PC-3 (cell line): ENCODE data around the gene ARMH4. TPM values are rescaled to one million over a fixed set of nuclear protein-coding genes. Genes with fewer than 3 reads are reported as not detected.
A peak's percentile ranks its signal among the peaks of the same experiment; 100 is the strongest.

ENCODE experiments used
- ATAC-seq: fragments of 200-7000 bp; cut with Tn5 transposase; 2 replicates; pipeline ENCODE4 v1.9.1; 2020; ENCODE audit warnings: mild to moderate bottlenecking, moderate library complexity
- BruUV-seq: library from RNA; stranded (reverse); fragments of 400-500 nt; replicated peaks from 2 replicates; lab custom pipeline; 2021; lab: Mats Ljungman, UMichigan
- CTCF ChIA-PET: fragments of 300-600 bp; sonication (Branson Sonifier 250); formaldehyde crosslinking; loops from one replicate; lab custom pipeline; 2022; ENCODE audit warnings: antibody characterized with exemption; lab: Charles Lee
- POLR2A ChIA-PET: fragments of 300-600 bp; sonication (Branson Sonifier 250); formaldehyde crosslinking; loops from one replicate; lab custom pipeline; 2022; ENCODE audit warnings: antibody characterized with exemption; ENCODE audit not compliant: unreplicated experiment; lab: Charles Lee
- DNase-seq: peaks from one replicate; pipeline ENCODE4 v3.0.0-alpha.2; 2015
- H2AFZ ChIP-seq: fragments of 300-600 bp; sonication (generic); 2 replicates; pipeline ENCODE4 v1.6.0; 2016; ENCODE audit warnings: antibody characterized with exemption, low read length
- H3F3A ChIP-seq: fragments of 300-600 bp; sonication (generic); one replicate; pipeline ENCODE4 v1.6.0; 2017; ENCODE audit warnings: antibody characterized with exemption, low read length, control low read depth, mild to moderate bottlenecking; ENCODE audit not compliant: unreplicated experiment
- H3K27ac ChIP-seq: fragments of 300-600 bp; sonication (generic); 2 replicates; pipeline ENCODE4 v1.5.1; 2016; ENCODE audit warnings: mild to moderate bottlenecking, low read length
- H3K27me3 ChIP-seq: fragments of 300-600 bp; sonication (generic); 2 replicates; pipeline ENCODE4 v1.6.1; 2016; ENCODE audit warnings: low read length, mixed read lengths
- H3K36me3 ChIP-seq: fragments of 300-600 bp; sonication (generic); 2 replicates; pipeline ENCODE4 v1.6.1; 2016; ENCODE audit warnings: low read depth, mixed run types, low read length, mixed read lengths
- H3K4me1 ChIP-seq: fragments of 300-600 bp; sonication (generic); 2 replicates; pipeline ENCODE4 v1.5.1; 2016; ENCODE audit warnings: low read length; ENCODE audit not compliant: insufficient read depth
- H3K4me2 ChIP-seq: fragments of 300-600 bp; sonication (generic); 2 replicates; pipeline ENCODE4 v1.6.0; 2016; ENCODE audit warnings: low read length
- H3K4me3 ChIP-seq: fragments of 300-600 bp; sonication (generic); 2 replicates; pipeline ENCODE4 v1.5.1; 2016; ENCODE audit warnings: mild to moderate bottlenecking, low read length, mixed read lengths
- H3K79me2 ChIP-seq: fragments of 300-600 bp; sonication (generic); 2 replicates; pipeline ENCODE4 v1.6.1; 2017; ENCODE audit warnings: low read length, mixed read lengths
- H3K9ac ChIP-seq: fragments of 300-600 bp; sonication (generic); 2 replicates; pipeline ENCODE4 v1.6.0; 2016; ENCODE audit warnings: mild to moderate bottlenecking, low read length
- H3K9me2 ChIP-seq: fragments of 300-600 bp; sonication (generic); replicated peaks from 2 replicates; pipeline ENCODE4 v1.6.1; 2016; ENCODE audit warnings: mixed run types, low read length, mixed read lengths
- H3K9me3 ChIP-seq: fragments of 300-600 bp; sonication (generic); 2 replicates; pipeline ENCODE4 v1.6.1; 2016; ENCODE audit warnings: low read length, mixed read lengths
- H4K20me1 ChIP-seq: fragments of 300-600 bp; sonication (generic); 2 replicates; pipeline ENCODE4 v1.6.1; 2016; ENCODE audit warnings: low read length, mixed read lengths
- EZH2 ChIP-seq: fragments of 300-600 bp; sonication (generic); IDR thresholded peaks from one replicate; pipeline ENCODE4 v1.6.1; 2017; ENCODE audit warnings: antibody characterized with exemption, mild to moderate bottlenecking, low read length; ENCODE audit not compliant: unreplicated experiment
- EZH2phosphoT487 ChIP-seq: fragments of 300-600 bp; sonication (generic); IDR thresholded peaks from 2 replicates; pipeline ENCODE4 v1.6.1; 2018; ENCODE audit warnings: mild to moderate bottlenecking, antibody characterized with exemption, low read length, borderline replicate concordance
- intact Hi-C: fragments of 100-400 bp; cut with micrococcal nuclease; formaldehyde crosslinking; loops from 2 replicates; pipeline ENCODE4 v1.9.0; 2023
- total RNA-seq: library from RNA; depleted of rRNA; stranded (reverse); fragments of >200 nt; gene quantifications from 2 replicates; pipeline ENCODE4 v1.2.3, GENCODE V29; 2014
- TF ChIP-seq, protein P1 (sequence below): fragments of 300-600 bp; sonication (generic); conservative IDR thresholded peaks from 2 replicates; pipeline ENCODE4 v1.5.1; 2017; ENCODE audit warnings: antibody characterized with exemption, low read depth, mild to moderate bottlenecking, low read length

Gene ARMH4
- total RNA-seq, 1 experiment from 2014 or later, result 2.6 TPM

DNA sequence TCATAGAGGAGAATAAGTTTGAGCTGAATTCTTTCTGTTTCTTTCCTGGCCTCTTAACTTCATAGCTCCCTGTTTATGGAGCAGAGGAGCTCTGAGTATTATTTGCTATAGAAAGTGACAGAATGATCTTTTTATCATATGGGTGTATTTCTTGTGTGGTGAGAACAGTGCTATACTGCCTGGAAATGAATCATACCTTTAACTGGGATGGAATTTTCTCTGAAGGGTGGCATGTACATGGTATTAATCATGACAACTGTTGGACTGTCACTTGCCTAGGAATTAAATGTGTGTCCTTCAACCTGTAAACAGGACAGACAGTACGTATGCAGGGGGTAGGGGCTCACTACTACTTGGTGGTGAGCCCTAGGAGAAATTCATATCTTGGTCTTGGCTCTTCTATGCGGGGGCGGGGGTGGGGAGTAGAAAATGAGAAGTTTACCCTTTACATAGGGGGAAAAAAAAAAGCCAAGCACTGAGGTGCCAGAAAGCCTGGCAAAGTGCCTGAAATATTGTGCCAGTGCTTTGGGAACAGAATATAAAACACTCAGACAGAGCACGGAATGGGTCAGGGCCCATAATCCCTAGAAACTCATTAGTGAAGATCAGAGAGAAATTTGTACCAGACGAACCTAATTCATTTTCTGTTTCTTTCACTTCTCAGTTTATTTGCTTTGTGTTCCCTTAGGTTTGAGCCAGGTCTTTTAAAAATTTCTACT is 33.8 kb downstream of the ARMH4 start:
- no peak overlapping the region for H3K4me3 ChIP-seq
- intact Hi-C loops, result no loop called here
- peak; percentile 77 for DNase-seq
- H3F3A ChIP-seq, result no peaks in the 10 kb centered on the region
- no peaks in the 10 kb centered on the region for H3K9me2 ChIP-seq
- no peak overlapping the region for H3K27ac ChIP-seq
- no peak for TF ChIP-seq EZH2
- no peak for TF ChIP-seq EZH2phosphoT487
- TF ChIP-seq, protein P1, sequence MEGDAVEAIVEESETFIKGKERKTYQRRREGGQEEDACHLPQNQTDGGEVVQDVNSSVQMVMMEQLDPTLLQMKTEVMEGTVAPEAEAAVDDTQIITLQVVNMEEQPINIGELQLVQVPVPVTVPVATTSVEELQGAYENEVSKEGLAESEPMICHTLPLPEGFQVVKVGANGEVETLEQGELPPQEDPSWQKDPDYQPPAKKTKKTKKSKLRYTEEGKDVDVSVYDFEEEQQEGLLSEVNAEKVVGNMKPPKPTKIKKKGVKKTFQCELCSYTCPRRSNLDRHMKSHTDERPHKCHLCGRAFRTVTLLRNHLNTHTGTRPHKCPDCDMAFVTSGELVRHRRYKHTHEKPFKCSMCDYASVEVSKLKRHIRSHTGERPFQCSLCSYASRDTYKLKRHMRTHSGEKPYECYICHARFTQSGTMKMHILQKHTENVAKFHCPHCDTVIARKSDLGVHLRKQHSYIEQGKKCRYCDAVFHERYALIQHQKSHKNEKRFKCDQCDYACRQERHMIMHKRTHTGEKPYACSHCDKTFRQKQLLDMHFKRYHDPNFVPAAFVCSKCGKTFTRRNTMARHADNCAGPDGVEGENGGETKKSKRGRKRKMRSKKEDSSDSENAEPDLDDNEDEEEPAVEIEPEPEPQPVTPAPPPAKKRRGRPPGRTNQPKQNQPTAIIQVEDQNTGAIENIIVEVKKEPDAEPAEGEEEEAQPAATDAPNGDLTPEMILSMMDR, result no peak
- H3K27me3 ChIP-seq, result peaks cover 9% of the 10 kb centered on the region; the same call in 1 of the 2 replicates
- POLR2A ChIA-PET, result interaction anchor here (0.6 kb wide), 1 partner anchor 127 kb away, joined by 3 read pairs; no protein-coding TSS in a partner anchor
- CTCF ChIA-PET, result no interaction called here
- no peaks in the 10 kb centered on the region for H3K36me3 ChIP-seq
- H4K20me1 ChIP-seq, result no peaks in the 10 kb centered on the region
- no peak overlapping the region for H3K9ac ChIP-seq
- no peaks in the 10 kb centered on the region for H3K9me3 ChIP-seq
- no peaks in the 10 kb centered on the region for H3K79me2 ChIP-seq
- no TSS peak for BruUV-seq
- no peak overlapping the region for H3K4me2 ChIP-seq
- H2AFZ ChIP-seq, result no peak overlapping the region
- H3K4me1 ChIP-seq, result peaks cover 23% of the 10 kb centered on the region
- ATAC-seq, result peak; percentile 85

DNA sequence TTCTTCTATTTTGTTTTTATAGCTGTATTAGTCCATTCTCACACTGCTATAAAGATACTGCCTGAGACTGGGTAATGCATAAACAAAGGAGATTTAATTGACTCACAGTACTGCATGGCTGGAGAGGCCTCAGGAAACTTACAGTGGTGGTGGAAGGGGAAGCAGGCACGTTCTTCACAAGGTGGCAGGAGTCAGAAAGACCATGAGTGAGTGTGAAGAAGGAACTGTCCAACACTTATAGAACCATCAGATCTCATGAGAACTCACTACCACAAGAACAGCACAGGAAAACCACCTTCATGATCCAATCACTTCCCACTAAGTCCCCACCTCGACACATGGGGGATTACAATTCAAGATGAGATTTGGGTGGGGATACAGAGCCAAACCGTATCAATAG is 42.3 kb downstream of the ARMH4 start:
- Histone ChIP-seq H3K4me3 (no peak overlapping the region), H4K20me1 (no peaks in the 10 kb centered on the region), H3K9me2 (no peaks in the 10 kb centered on the region), H3K4me1 (peaks cover 30% of the 10 kb centered on the region), H3K36me3 (no peaks in the 10 kb centered on the region), H3K27ac (no peak overlapping the region), H3K9me3 (no peaks in the 10 kb centered on the region), H3K27me3 (peaks cover 27% of the 10 kb centered on the region; the same call in 1 of the 2 replicates), H3K79me2 (no peaks in the 10 kb centered on the region), H2AFZ (no peak overlapping the region), H3K9ac (no peak overlapping the region), H3F3A (no peaks in the 10 kb centered on the region), H3K4me2 (no peak overlapping the region)
- TF ChIP-seq EZH2phosphoT487 (no peak), EZH2 (no peak)
- TF ChIP-seq, protein P1, result no peak
- ChIA-PET POLR2A (no interaction called here), CTCF (interaction anchor here (0.8 kb wide), 1 partner anchor 11 kb away, joined by 4 read pairs; no protein-coding TSS in a partner anchor)
- BruUV-seq, result no TSS peak
- ATAC-seq (no peak), DNase-seq (no peak)
- intact Hi-C loops, result loop anchor here (2.0 to 10.0 kb wide), 3 partner anchors 19 to 635 kb away; no protein-coding TSS in a partner anchor

DNA sequence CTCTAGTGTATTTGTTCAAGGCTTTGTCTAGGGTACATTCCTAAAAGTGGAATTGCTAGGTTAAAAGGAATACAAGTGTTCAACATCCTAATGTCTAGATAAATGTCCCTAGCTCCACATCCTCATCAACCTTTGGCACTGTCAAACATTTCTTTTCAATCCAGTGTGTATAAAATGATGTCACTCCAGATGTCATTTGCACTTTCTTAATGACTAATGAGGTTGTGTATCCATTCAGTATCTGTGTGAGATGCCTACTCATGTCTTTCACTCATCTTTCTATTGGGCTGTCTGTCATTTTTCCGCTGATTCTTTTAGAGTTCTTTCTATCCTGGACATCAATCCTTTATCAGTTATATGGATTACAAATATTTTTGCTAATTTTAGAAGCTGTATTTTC is 43.3 kb downstream of the ARMH4 start:
- Histone ChIP-seq H3K27me3 (peaks cover 20% of the 10 kb centered on the region; the same call in 1 of the 2 replicates), H3F3A (peaks cover 6% of the 10 kb centered on the region), H3K36me3 (no peaks in the 10 kb centered on the region), H3K9ac (no peak overlapping the region), H3K4me1 (peaks cover 39% of the 10 kb centered on the region), H2AFZ (no peak overlapping the region), H3K79me2 (no peaks in the 10 kb centered on the region), H3K4me2 (no peak overlapping the region), H3K4me3 (no peak overlapping the region), H4K20me1 (no peaks in the 10 kb centered on the region), H3K9me3 (no peaks in the 10 kb centered on the region), H3K9me2 (no peaks in the 10 kb centered on the region), H3K27ac (no peak overlapping the region)
- intact Hi-C loops, result loop anchor here (1.0 to 10.0 kb wide), 8 partner anchors 20 to 636 kb away; partner anchors contain the start of genes ARMH4 and PSMA3
- ChIA-PET POLR2A (no interaction called here), CTCF (interaction anchor here (0.6 to 1.0 kb wide), 3 partner anchors 12 to 149 kb away, joined by 3 to 9 read pairs (median 4); no protein-coding TSS in a partner anchor)
- no peak for DNase-seq
- ATAC-seq, result no peak
- no TSS peak for BruUV-seq
- no peak for TF ChIP-seq EZH2
- no peak for TF ChIP-seq EZH2phosphoT487
- TF ChIP-seq, protein P1, result no peak
